K562 (cell line): Measurements from ENCODE around the gene SCRN2. TPM values are rescaled to one million over a fixed set of nuclear protein-coding genes. Genes with fewer than 3 reads are reported as not detected.

ENCODE experiments used
- GABPB1 ChIP-seq: sonication (generic); formaldehyde crosslinking; IDR thresholded peaks from 2 replicates; pipeline ENCODE4 v1.8.0; 2022; ENCODE audit warnings: mild to moderate bottlenecking, missing genetic modification reagents
- KLF1 ChIP-seq: fragments of 450-650 bp; IDR thresholded peaks from 2 replicates; pipeline ENCODE4 v1.6.1; 2016; ENCODE audit warnings: missing genetic modification characterization, missing compliant biosample characterization
- MIER1 ChIP-seq: fragments of 450-650 bp; IDR thresholded peaks from 2 replicates; pipeline ENCODE4 v1.6.1; 2016; ENCODE audit warnings: antibody characterized with exemption, mild to moderate bottlenecking, low read depth
- MLLT1 ChIP-seq, 2 experiments: fragments of 450-650 bp; IDR thresholded peaks; 2 replicates each; pipeline ENCODE4 v1.6.1; 2016
- NR2C2 ChIP-seq, 2 experiments: fragments of 200-800 bp in 1 of 2; sonication (Bioruptor generic) in 1 of 2; sonication (generic) in 1 of 2; formaldehyde crosslinking in 1 of 2; IDR thresholded peaks; 2 replicates each; pipeline versions ENCODE4 v1.6.1 to v1.8.0; 2016 to 2022; ENCODE audit warnings: mild to moderate bottlenecking in 1 of 2, missing compliant biosample characterization in 1 of 2, missing genetic modification characterization in 1 of 2, missing genetic modification reagents in 1 of 2
- POLR2AphosphoS5 ChIP-seq: IDR thresholded peaks from 2 replicates; pipeline ENCODE4 v1.6.1; 2011; ENCODE audit warnings: mild to moderate bottlenecking, low read depth, low read length, moderate library complexity; ENCODE audit not compliant: control insufficient read depth, insufficient read depth
- POLR2H ChIP-seq: IDR thresholded peaks from 2 replicates; pipeline ENCODE4 v1.6.1; 2016; ENCODE audit warnings: missing genetic modification characterization, low read depth, mild to moderate bottlenecking, control low read depth, missing compliant biosample characterization, moderate library complexity
- RHOXF2B ChIP-seq: fragments of 250-450 bp; sonication (Bioruptor Pico); conservative IDR thresholded peaks from 2 replicates; pipeline ENCODE4 v1.5.1; 2021
- SMARCA4 ChIP-seq: fragments of 450-650 bp; IDR thresholded peaks from 2 replicates; pipeline ENCODE4 v1.6.1; 2016
- SOX6 ChIP-seq: fragments of 450-650 bp; IDR thresholded peaks from 2 replicates; pipeline ENCODE4 v1.6.1; 2014; ENCODE audit warnings: mild to moderate bottlenecking
- SRSF7 ChIP-seq: fragments of 200-400 bp; formaldehyde crosslinking; optimal IDR thresholded peaks from 2 replicates; pipeline ENCODE3; 2017; ENCODE audit warnings: mild to moderate bottlenecking, low read depth, low read length
- TAF7 ChIP-seq: fragments of 450-650 bp; IDR thresholded peaks from 2 replicates; pipeline ENCODE4 v1.6.1; 2016; ENCODE audit warnings: missing genetic modification characterization, missing compliant biosample characterization
- TRIM24 ChIP-seq, 2 experiments: fragments of 450-650 bp; IDR thresholded peaks; 2 replicates each; pipeline ENCODE4 v1.6.1; 2016
- ZNF280A ChIP-seq: fragments of 450-650 bp; IDR thresholded peaks from 2 replicates; pipeline ENCODE4 v1.6.1; 2018; ENCODE audit warnings: mild to moderate bottlenecking, low read depth; ENCODE audit not compliant: partially characterized antibody
- ZNF408 ChIP-seq: fragments of 250-450 bp; sonication (Bioruptor Pico); IDR thresholded peaks from 2 replicates; pipeline ENCODE4 v1.4.0; 2020; ENCODE audit warnings: low read depth, mild to moderate bottlenecking, moderate library complexity
- polyA plus RNA-seq, 8 experiments: library from polyadenylated mRNA; depleted of rRNA in 4 of 8; stranded (reverse) in 5 of 8; unstranded in 3 of 8; fragments of >200 nt; fragmentation: Nextera tagmentation in 2 of 8; fragmentation: Illumina TruSeq in 1 of 8; extraction: Ambion mirVana in 2 of 8; extraction: Trizol in 1 of 8; gene quantifications; 2 replicates each; pipeline versions ENCODE4 v1.2.1 to v1.2.3, GENCODE V29; 2011 to 2014; ENCODE audit warnings: inconsistent platforms in 1 of 8, missing spikeins in 1 of 8
- total RNA-seq, 7 experiments: library from RNA; depleted of rRNA in 6 of 7; stranded (reverse); fragments of >200 nt in 6 of 7; fragmentation: Illumina TruSeq in 2 of 7; extraction: Trizol in 2 of 7; gene quantifications; 2 replicates each; pipeline versions ENCODE4 v1.2.1 to v1.2.3, GENCODE V29; 2011 to 2021; ENCODE audit warnings: low replicate concordance in 1 of 7
- TF ChIP-seq, protein P1 (sequence below), 2 experiments: fragments of 450-650 bp; IDR thresholded peaks; 2 replicates each; pipeline ENCODE4 v1.6.1; 2018; ENCODE audit warnings: mild to moderate bottlenecking in 2 of 2, low read depth in 1 of 2; ENCODE audit not compliant: partially characterized antibody in 2 of 2

Gene SCRN2
- total and polyA plus RNA-seq, 9 of the 15 experiments (the other 6 are each of a cell fraction or from before 2014, with no cell fraction given) = 0.25 to 32.9 (median 13.6) TPM

DNA sequence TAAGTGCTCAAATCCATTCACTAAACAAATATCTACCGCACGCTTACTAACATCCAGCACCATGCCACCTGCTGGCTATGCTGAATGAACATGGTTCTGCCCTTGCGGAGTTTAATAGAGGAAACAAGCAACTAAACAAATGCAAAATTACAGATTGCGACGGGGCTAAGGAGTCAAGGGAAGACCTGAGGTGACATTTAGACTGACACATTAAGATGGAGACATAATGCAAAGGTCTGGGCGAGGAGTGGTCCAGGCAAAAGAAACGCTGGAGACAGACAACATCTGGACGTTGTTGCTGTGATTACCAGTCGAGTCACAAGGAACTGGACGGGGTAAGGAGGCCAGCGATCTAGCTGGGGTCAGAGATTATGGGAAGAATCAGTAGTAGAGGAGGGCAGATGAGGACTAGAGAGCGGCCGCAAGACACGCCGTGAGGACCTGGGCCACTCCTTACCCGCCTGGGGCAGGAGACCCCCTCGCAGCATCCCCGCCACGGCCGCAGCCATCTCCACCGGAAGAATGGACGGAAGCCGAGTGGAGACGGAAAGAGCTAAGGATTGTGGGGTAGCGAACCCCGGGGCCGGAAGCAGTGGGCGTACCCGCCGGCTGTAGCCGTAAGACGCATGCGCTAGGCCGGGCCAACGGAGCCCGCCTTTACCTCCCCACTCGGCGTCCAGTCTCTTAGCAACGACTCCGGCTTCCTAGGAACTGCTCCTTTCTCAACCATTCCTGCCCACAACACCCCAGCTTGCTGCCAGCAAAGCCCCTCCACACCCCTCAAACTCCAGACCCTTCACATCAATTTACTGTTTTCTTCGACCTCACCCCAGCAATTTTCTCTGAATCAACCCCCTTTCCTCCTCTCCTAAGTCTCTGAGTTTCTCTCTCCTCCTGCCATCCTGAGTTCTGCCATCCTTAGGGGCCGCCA, 9.8 kb downstream of the SCRN2 start, which contains the start of the genes LRRC46 and MRPL10 (continued):
- TF ChIP-seq, protein P1, sequence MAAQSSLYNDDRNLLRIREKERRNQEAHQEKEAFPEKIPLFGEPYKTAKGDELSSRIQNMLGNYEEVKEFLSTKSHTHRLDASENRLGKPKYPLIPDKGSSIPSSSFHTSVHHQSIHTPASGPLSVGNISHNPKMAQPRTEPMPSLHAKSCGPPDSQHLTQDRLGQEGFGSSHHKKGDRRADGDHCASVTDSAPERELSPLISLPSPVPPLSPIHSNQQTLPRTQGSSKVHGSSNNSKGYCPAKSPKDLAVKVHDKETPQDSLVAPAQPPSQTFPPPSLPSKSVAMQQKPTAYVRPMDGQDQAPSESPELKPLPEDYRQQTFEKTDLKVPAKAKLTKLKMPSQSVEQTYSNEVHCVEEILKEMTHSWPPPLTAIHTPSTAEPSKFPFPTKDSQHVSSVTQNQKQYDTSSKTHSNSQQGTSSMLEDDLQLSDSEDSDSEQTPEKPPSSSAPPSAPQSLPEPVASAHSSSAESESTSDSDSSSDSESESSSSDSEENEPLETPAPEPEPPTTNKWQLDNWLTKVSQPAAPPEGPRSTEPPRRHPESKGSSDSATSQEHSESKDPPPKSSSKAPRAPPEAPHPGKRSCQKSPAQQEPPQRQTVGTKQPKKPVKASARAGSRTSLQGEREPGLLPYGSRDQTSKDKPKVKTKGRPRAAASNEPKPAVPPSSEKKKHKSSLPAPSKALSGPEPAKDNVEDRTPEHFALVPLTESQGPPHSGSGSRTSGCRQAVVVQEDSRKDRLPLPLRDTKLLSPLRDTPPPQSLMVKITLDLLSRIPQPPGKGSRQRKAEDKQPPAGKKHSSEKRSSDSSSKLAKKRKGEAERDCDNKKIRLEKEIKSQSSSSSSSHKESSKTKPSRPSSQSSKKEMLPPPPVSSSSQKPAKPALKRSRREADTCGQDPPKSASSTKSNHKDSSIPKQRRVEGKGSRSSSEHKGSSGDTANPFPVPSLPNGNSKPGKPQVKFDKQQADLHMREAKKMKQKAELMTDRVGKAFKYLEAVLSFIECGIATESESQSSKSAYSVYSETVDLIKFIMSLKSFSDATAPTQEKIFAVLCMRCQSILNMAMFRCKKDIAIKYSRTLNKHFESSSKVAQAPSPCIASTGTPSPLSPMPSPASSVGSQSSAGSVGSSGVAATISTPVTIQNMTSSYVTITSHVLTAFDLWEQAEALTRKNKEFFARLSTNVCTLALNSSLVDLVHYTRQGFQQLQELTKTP (IDR thresholded peaks at IDR 0.05; ENCODE audit: low read depth in 1 of 2, partially characterized antibody in 2 of 2) = peak; percentile 49 to 84
- TF ChIP-seq NR2C2 (CRISPR knock-in tag; IDR thresholded peaks at IDR 0.05) = no peak; the same call in 1 of the 2 replicates
- TF ChIP-seq NR2C2 (tag; IDR thresholded peaks at IDR 0.05) = no peak
- 0 out of 2 replicates have a peak, but pooled peaks have one; percentile 41 for TF ChIP-seq SOX6
- TF ChIP-seq ZNF408 = no peak
- peak; percentile 75; the same call in 1 of the 2 replicates for TF ChIP-seq TAF7
- peak; percentile 95 for TF ChIP-seq POLR2AphosphoS5
- peak; percentile 91 for TF ChIP-seq GABPB1 (CRISPR knock-in tag)
- peak in 1 of 2 experiments; percentile 17; a peak in 1 of 4 replicates for TF ChIP-seq MLLT1 (IDR thresholded peaks at IDR 0.05)
- TF ChIP-seq KLF1 (tag) = peak; percentile 62; the same call in 1 of the 2 replicates
- no peak for TF ChIP-seq ZNF280A
- no peak for TF ChIP-seq SRSF7
- 0 out of 2 replicates have a peak, but pooled peaks have one; percentile 52 for TF ChIP-seq MIER1
- TF ChIP-seq TRIM24 (IDR thresholded peaks at IDR 0.05) = peak in 1 of 2 experiments; percentile 52; a peak in 1 of 4 replicates
- TF ChIP-seq RHOXF2B (CRISPR knock-in tag) = no peak
- peak; percentile 80; the same call in 1 of the 2 replicates for TF ChIP-seq POLR2H (tag)
- peak; percentile 27; the same call in 1 of the 2 replicates for TF ChIP-seq SMARCA4
